NK-92 (cell line): Measurements from ENCODE around the gene ENO2.

ENCODE experiments used
- DNase-seq: peaks from one replicate; lab custom pipeline; 2025; ENCODE audit not compliant: unreplicated experiment; lab: John Stamatoyannopoulos, UW

The ENO2 gene

DNA sequence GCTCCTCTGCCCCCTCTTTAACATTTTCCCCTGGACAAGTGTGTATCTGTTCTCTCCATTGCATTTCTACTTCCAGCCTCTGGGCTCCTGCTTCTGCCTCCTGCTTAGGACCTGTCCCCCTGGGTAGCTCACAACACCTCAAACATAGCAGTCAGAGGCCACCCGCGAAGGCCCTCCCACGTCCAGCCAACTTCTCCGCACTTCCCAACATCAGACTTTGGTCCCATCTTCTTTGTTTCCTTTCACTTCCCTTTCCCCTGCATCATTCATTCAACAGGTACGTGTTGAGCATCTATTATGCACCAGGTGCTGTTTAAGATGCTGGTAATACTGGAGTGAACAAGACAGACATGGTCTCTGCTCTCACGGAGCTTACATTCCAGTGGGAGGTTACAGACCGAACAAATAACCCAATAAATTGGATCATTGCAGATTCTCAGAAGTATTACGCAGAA is 32.6 kb downstream of the ENO2 start:
- no peak for DNase-seq

DNA sequence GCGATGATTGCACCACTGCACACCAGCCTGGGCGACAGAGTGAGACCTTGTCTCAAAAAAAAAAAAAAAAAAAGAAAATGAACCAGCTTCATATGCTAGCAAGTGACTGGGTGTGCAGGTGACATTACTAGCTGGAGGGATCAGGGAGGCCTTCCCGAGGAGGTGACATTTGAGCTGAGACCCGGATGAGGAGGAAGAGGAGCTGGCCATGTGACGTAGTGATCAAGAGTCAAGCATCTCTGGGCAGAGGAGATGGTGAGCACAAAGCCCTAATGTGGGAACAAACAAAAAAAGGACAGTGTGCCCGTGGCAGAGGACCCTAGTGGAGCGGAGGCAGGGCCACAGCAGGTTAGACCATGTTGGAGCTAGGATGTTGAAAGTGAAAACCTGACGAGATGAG is 33.2 kb downstream of the ENO2 start:
- no peak for DNase-seq

DNA sequence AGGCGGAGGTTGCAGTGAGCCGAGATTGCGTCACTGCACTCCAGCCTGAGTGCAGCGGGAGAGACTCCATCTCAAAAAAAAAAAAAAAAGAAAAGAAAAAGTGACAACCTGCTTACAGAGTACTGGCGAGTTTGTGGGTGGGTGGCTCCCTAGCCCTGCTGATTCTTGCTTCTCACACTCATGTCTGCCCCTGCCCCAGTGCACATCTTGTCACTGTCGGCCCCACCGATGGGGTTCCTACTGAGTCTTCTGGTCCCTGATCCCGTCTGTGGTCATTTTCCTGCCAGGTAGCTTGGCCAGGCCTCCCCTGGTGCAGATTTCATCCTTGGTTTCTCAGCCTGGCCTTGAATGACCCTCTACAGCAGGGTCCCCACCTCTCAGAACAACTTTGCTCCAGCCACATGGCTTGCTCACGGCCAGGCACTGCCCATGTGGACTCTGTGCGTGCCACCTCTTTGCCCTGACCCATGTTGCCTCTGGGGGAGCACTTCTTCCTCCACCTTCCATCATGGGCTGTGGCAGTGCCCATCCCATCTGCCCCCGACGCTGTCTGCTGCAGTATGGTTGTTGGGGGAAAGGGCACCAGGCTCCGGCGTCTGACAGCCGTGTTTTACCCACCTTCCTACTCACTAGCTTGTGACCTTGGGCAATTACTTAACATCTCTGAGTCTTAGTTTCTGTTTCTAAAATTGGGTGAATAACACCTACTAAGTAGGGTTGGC is 34.7 kb downstream of the ENO2 start:
- no peak for DNase-seq

DNA sequence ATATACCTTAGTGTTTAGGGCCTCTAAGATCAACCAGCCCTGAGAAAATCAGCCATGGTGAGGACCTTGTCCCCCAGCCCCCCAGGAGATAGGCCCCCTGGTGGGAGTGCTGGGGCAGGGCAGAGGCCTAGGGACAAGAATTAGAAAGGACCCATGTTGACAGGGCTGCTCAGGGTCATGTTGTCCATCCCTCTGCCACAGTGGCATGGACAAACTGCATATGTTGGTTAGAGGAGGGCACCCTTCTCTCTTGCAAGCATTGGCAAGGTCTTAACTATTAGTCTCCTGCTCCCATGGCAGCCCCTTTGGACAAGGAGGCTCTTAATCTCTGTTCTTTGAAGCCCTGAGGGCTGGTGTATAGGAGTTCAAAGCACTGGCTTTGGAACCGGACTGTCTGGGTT is 36.0 kb downstream of the ENO2 start:
- DNase-seq = no peak

DNA sequence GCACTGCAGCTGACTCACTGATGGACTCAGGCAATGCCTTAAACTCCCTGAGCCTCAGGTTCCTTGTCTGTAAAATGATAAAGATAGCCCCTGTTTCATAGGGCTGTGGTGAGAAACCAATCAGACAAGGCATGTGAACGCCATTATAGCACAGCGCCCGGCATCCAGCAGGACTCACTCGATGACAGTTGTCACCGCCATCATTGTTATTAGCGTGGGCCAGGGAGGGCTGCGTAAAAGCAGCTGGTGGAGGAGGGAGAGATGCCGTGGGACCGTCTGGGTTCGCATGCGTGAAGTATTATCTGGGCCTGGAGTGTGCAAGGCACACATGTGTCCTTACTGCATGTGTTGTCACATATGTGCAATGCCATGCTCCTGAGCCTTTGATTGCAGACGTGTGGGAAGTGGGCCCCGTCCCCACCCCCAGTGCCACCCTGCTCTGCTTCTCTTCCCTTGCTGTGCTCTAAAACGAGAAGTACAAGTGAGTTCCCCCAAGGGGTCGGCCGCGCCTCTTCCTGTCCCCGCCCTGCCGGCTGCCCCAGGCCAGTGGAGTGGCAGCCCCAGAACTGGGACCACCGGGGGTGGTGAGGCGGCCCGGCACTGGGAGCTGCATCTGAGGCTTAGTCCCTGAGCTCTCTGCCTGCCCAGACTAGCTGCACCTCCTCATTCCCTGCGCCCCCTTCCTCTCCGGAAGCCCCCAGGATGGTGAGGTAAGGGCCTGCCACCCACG is 36.6 kb downstream of the ENO2 start, which contains the start of gene PTPN6:
TSS of gene PTPN6 (plus strand) at position 546 of the 730 bp plus-strand sequence. CDS start at position 703, 157 bp downstream.
- DNase-seq = no peak

DNA sequence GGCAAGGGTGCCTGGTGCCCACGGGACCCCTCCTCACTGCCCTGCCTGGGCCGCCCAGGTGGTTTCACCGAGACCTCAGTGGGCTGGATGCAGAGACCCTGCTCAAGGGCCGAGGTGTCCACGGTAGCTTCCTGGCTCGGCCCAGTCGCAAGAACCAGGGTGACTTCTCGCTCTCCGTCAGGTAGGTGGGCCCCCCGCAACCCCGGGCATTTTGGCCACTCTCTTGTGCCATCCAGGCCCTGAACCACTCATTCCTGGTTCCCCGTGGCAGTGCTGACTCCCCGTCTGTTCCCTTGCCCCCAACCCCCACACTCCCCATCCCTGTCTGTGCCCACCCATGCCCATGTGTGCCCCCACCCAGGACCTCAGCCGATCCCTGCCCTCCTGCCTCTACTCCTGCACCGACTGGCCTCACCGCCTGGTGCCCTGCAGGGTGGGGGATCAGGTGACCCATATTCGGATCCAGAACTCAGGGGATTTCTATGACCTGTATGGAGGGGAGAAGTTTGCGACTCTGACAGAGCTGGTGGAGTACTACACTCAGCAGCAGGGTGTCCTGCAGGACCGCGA is 37.3 kb downstream of the ENO2 start:
- no peak for DNase-seq

DNA sequence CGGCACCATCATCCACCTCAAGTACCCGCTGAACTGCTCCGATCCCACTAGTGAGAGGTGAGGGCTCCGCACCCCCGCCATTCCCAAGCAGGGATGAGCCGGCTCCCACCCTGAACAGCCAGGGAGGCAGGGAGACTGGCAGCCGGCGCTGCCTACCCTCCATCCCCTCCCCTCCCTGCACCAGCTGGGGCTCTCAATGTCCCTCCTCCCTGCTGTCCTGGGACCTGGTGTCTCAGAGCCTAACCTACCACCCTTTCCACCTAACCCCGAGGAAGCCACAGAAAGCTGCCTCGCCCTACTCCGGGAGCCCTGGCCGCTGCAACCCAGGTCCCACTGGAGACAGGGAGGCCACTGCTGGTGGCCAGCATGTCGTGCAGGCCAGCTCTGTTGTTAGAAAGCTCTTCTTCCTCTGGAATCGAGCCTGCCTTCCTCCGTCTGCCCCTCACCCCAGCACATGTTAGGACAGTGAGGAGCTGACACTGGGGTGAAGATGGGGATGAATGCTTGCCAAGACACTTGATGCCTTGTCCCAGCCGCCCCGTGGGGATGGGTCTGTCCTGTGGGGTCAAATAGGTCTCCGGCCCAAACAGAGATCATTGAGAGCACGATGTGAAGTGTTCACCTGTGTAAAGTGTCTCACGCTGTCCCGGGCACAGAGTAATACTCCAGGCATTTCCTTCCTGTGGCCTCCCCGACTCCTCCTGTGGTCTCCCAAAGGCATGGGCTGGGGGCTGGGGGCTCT is 37.9 kb downstream of the ENO2 start:
- DNase-seq = no peak

DNA sequence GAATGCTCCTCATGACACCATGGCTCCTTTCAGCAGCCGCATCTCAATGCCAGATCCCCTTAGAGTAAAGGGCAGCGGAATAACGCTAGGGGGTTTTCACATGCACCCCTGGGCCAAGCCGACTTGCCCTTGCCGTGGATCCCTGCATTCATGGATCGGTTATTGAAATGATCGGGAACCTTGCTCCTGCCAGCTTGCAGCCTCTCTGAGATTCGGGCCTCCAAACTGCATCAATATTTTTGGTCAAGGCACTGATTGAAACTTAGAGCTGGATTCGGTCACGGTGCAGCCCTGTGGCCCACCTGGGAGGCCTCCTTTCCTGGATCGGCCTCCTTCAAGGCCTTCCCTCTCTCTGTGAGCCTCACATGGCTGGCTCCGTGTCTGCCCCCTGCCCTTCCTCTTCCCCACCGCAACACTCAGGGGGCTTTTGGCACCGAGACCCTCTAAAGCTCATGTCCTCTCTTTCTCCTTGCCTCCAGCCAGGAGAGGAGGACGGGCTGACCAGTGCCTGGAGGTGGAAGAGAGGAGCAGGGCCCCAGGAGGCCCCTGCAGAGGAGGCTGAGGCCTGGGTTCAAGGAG is 38.6 kb downstream of the ENO2 start:
- no peak for DNase-seq

DNA sequence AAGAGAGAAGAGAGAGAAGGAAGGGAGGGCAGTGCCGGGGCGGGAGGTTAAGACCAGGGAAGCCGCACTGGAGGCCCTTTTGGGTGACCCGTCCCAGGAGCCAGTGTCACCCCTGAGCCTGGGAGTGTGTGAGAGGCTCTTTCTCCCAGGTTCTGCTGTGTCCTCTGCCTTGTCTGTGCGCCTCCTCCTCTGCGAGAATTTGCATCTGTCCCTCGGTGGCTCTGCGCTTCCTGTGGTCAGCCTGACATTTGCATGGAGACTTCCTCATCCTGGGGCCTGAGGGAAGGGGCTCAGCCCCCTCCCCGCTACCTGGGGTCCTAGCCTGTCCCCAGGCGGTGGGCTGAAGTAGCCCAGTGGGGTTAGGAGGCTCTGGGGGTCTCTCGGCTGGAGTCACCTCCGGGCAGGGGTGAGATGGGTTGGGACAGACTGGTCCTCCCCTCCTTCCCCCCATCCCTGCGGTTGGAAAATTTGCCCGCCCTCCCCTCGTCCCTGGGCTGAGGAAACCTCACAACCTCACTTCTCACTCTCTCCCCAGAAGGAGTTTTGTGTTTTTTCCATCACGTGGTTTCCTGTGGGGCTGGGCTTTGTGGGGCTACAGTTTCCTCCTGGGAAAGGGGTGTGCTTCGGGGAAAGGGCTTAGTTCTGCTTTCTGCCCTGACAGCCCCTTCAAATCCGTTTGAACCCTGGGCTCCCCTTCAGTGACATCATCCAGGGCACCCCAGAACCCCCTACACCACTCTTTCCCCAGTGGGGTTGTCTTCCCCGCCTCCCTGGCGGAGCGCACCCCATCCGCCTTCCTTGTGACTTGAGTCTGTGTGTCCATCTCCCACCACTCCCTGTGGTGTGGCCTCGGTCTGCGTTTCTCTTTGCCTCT is 39.3 kb downstream of the ENO2 start:
- DNase-seq = no peak

DNA sequence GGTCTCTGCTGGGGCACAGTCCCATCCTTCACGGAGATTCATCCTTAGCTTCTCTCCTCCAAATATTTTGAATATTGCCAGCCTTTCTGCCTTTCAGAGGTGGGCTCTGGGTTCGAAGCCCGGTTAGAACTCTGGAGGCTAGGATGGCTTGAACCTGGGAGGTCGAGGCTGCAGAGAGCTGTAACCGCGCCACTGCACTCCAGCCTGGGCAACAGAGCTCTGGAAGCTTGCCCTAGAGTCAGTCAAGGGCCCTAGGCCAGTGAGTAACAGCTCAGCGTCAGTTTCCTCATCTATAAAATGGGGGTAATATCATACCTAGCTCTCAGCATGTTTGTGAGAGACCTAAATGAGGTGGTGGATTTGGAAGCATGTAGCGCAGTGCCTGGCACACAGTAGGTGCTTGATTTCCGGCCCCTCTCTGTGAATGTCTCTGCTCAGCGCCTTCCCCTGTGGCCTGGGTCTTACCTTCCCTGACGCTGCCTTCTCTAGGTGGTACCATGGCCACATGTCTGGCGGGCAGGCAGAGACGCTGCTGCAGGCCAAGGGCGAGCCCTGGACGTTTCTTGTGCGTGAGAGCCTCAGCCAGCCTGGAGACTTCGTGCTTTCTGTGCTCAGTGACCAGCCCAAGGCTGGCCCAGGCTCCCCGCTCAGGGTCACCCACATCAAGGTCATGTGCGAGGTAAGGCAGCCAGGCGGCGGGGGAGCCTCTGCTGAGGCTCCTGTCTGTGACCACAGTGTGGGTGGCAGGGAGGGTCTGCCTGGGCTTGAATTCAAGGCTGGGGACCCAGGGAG is 40.1 kb downstream of the ENO2 start:
- no peak for DNase-seq

DNA sequence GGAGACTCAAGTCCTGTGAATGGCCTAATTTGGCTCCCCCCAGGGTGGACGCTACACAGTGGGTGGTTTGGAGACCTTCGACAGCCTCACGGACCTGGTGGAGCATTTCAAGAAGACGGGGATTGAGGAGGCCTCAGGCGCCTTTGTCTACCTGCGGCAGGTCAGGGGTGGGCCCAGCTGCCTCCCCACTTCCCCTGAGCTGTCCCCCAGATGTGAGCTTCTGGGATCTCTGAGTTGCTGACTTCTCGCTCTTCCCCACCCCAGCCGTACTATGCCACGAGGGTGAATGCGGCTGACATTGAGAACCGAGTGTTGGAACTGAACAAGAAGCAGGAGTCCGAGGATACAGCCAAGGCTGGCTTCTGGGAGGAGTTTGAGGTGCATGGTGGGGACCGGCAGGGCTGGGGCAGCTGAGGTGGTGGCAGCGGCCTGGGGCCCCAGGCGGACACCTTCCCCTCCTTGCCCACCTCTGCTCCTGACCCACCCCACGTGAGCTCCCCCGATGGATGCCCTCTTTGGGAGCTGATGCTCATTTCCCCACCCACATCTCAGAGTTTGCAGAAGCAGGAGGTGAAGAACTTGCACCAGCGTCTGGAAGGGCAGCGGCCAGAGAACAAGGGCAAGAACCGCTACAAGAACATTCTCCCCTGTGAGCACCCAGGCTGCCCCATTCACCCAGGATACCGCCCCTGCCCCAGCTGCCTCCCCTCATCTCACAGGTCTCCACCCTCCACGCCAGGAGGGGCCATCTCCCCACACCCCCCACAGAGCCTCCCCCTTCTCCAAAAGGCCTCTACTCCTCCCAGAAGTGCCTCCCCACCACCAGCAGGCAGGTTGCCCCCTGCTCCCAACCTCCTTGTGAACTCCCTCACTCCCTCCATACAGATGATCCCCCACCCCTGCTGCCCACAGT is 41.0 kb downstream of the ENO2 start:
- no peak for DNase-seq

DNA sequence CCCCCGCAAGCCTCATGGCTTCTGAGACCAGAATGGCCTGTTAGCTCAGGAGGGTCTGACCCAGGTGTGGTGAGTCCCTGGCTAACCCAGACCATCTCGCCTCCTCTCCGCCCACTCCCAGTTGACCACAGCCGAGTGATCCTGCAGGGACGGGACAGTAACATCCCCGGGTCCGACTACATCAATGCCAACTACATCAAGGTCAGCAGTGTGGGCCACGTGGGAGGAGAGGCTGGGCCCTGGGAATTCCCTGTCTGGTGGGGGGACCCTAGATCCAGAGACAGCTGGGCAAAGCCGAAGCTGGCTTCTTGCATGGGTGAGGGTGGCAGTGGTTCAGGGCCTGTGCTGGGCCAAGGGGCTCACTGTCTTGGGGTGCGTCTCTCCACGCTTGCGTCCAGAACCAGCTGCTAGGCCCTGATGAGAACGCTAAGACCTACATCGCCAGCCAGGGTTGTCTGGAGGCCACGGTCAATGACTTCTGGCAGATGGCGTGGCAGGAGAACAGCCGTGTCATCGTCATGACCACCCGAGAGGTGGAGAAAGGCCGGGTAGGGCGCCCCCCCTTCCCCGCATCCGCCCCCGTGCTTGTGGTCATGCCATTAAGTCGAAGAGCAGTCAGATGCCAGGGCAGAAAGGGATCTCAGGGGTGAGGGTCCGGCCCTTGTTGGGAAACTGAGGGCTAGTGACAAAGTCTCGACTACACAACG is 41.8 kb downstream of the ENO2 start:
- DNase-seq = no peak

DNA sequence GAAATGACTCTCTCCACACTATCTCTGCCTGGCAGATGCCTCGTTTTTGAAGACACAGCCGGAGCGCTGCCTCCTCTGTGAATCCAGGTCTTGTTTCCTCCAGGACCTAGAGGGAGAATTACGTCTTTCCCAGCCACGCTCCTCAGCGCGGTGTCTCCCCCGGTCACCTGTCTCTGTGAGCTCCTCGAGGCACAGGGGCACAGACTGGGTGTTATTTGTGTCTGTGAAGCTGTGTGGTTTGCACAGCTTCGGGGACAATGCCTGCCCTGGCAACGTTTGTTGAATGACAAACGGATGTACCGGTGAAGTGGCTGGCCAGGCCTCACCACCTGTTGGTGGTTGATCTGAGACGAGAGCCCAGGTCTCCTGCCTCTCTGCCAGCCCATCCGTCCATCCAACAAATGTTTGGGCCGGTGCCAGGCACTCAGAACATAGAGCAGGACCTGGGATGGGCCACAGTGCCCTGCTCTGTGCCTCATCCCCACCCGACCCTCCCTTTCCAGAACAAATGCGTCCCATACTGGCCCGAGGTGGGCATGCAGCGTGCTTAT is 42.8 kb downstream of the ENO2 start:
- no peak for DNase-seq

DNA sequence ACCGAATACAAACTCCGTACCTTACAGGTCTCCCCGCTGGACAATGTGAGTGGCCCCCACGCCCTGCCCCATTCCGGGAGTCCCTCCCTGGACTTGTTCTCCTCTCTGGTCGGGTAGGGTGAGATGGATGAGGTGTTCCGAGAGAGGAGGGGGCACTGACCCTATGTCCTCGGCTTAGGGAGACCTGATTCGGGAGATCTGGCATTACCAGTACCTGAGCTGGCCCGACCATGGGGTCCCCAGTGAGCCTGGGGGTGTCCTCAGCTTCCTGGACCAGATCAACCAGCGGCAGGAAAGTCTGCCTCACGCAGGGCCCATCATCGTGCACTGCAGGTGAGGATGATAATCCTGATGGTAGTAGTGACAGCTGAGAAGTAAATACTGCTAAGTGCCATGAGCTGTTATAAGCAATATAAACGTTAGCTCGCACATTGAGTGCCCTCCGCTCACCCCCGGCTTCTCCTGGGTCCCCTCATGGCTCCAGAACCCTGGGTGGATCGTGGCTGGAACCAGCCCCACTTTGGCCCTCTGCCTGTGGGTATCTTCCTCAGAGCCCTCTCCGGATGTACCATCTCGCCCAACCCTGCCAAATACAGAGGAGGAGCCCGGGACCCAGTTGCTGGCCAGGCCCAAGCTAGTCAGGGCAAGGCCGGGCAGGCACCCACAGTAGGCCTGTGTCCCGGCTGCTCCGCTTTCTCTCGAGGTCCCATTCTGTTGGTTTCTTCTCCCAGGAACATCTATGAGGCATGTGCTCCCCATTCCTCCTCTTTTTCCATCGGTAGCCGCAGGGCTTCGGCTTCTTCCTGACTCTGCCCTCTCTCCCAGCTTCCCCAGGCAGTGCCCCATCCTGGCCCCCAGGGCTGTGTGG is 43.6 kb downstream of the ENO2 start:
- DNase-seq = no peak

DNA sequence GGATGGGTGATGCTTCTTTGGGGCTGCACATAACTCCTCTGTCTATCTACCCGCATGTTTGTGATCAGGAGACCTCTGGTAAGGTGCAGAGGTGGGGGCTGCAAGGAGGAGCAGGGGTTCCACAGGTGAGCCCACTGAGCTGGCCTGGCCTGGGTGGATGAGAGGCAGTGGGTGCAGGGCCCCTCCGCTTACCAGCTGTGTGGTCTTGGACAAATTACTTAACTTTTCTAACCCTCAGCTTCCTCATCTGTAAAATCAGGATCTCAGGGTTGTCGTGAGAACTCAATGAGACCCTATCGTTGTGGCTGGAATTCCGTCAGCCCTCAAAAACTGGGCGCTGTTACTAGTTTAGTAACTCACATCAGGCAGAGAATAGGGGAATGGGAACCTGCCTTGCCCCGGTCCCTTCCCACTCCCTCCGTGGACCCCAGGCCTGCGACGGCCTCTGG is 44.3 kb downstream of the ENO2 start:
- DNase-seq = no peak

DNA sequence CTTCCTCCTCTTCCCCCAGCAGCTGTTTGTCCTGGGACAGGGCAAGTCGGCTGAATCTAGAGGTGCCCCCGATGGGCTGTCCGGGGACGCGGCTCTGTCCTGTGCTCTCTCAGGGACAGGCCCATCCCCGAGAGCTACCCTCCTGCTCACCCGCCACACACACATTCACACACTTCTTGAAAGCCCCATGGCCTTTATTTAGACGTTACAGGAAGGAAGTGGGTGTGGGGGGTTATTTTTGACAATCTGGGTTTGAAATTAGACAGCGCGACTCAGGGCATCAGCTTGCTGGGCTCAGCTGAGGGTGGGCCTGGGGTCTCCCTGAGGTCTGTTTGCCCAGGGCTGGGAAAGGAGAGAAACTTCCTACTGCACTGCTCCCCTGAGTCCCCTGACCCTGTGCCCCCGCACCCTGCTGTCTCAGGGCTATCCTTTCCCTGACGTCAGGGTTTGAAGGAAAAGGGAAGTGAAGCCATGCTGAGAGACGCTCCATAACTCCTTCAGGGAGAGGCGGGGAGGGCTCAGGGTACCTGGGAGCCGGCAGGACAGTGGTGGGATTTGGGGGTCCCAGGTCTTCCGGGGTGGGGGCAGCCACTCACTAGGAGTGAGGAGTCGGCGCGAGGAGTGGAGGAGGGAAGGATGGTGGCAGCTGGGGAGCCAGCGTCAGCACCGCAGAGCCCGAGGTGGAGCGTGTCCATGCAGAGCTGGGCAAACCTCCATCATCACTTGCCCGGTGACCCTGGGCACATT is 44.9 kb downstream of the ENO2 start:
- DNase-seq = no peak
